GM12878 (cell line): ENCODE results near the gene TEX101. TPM values are rescaled to one million over a fixed set of nuclear protein-coding genes. Genes with fewer than 3 reads are reported as not detected.
A peak's percentile ranks its signal among the peaks of the same experiment; 100 is the strongest.

Experiments
- ATAC-seq: fragments of 200-7000 bp; cut with Tn5 transposase; 3 replicates; pipeline ENCODE4 v1.9.1; 2020; ENCODE audit warnings: mild to moderate bottlenecking, moderate library complexity
- BruUV-seq: library from RNA; stranded (reverse); fragments of 400-500 nt; replicated peaks from 2 replicates; lab custom pipeline; 2021; lab: Mats Ljungman, UMichigan
- CTCF ChIA-PET: fragments of 300-600 bp; sonication (Branson Sonifier 250); formaldehyde crosslinking; extraction: SDS; loops from one replicate; lab custom pipeline; 2021; ENCODE audit warnings: inconsistent platforms; lab: Yijun Ruan, JAX
- POLR2A ChIA-PET: fragments of 350-600 bp; formaldehyde crosslinking; extraction: SDS; loops from one replicate; lab custom pipeline; 2021; ENCODE audit warnings: inconsistent platforms; lab: Charles Lee
- RAD21 ChIA-PET: fragments of 300-600 bp; sonication (Branson Sonifier 250); formaldehyde crosslinking; loops from one replicate; lab custom pipeline; 2023; ENCODE audit warnings: antibody characterized with exemption; ENCODE audit not compliant: unreplicated experiment; lab: Charles Lee
- SMC1A ChIA-PET: fragments of 300-600 bp; sonication (Branson Sonifier 250); formaldehyde crosslinking; loops from one replicate; lab custom pipeline; 2023; ENCODE audit not compliant: unreplicated experiment, uncharacterized antibody; lab: Charles Lee
- DNase-seq: peaks from one replicate; pipeline ENCODE4 v3.0.0-alpha.2; 2011; ENCODE audit warnings: low read depth, low spot score
- FAIRE-seq: peaks from 3 replicates; lab custom pipeline; 2011; peaks lifted over from hg19 to GRCh38; lab: Jason Lieb, UNC
- H2AFZ ChIP-seq: 2 replicates; pipeline ENCODE4 v1.6.0; 2011; ENCODE audit warnings: low read depth, low read length, control low read depth; ENCODE audit not compliant: control insufficient read depth
- H3K27ac ChIP-seq: 2 replicates; pipeline ENCODE4 v1.5.1; 2011; ENCODE audit warnings: control low read depth; ENCODE audit not compliant: control insufficient read depth, insufficient read depth
- H3K27me3 ChIP-seq, 2 experiments: replicated peaks in 1 of 2; 2 replicates each; pipeline versions ENCODE4 v1.6.0 to v1.6.1; 2011; ENCODE audit warnings: low read length in 1 of 2; ENCODE audit not compliant: control insufficient read depth in 2 of 2, insufficient read depth in 2 of 2
- H3K36me3 ChIP-seq, 2 experiments: 2 replicates each; pipeline ENCODE4 v1.5.1; 2011; ENCODE audit warnings: low read length in 1 of 2; ENCODE audit not compliant: control insufficient read depth in 2 of 2, insufficient read depth in 2 of 2
- H3K4me1 ChIP-seq: 2 replicates; pipeline ENCODE4 v1.6.1; 2011; ENCODE audit warnings: mild to moderate bottlenecking, low read length, moderate library complexity, mixed read lengths; ENCODE audit not compliant: control insufficient read depth, insufficient read depth
- H3K4me2 ChIP-seq: 2 replicates; pipeline ENCODE4 v1.6.0; 2011; ENCODE audit warnings: control low read depth; ENCODE audit not compliant: control insufficient read depth, insufficient read depth
- H3K4me3 ChIP-seq: fragments of 200-600 bp; sonication (generic); 2 replicates; pipeline ENCODE4 v1.5.1; 2016
- H3K79me2 ChIP-seq: 2 replicates; pipeline ENCODE4 v1.6.0; 2011; ENCODE audit warnings: low read length; ENCODE audit not compliant: control insufficient read depth, insufficient read depth
- H3K9ac ChIP-seq: 2 replicates; pipeline ENCODE4 v1.8.0; 2011; ENCODE audit warnings: low read length, control low read depth, mixed read lengths; ENCODE audit not compliant: control insufficient read depth, insufficient read depth
- H3K9me3 ChIP-seq: replicated peaks from 3 replicates; pipeline ENCODE4 v1.5.1; 2011; ENCODE audit warnings: mild to moderate bottlenecking, low read length; ENCODE audit not compliant: control insufficient read depth, insufficient read depth
- H4K20me1 ChIP-seq: 2 replicates; pipeline ENCODE4 v1.6.0; 2011; ENCODE audit not compliant: control insufficient read depth, insufficient read depth
- EP300 ChIP-seq, 2 experiments: fragments of 150-350 bp in 1 of 2; IDR thresholded peaks; 2 replicates each; pipeline ENCODE4 v1.6.1; 2011 to 2012; ENCODE audit warnings: low read depth in 2 of 2, low read length in 2 of 2, borderline replicate concordance in 1 of 2, improper control_type of control experiment in 1 of 2, inconsistent platforms in 1 of 2; ENCODE audit not compliant: control insufficient read depth in 1 of 2
- IKZF1 ChIP-seq: fragments of 450-650 bp; conservative IDR thresholded peaks from 2 replicates; pipeline ENCODE4 v1.6.1; 2017; ENCODE audit warnings: antibody characterized with exemption, mild to moderate bottlenecking
- IKZF2 ChIP-seq, 2 experiments: fragments of 450-650 bp; IDR thresholded peaks; 2 replicates each; pipeline ENCODE4 v1.6.1; 2017; ENCODE audit warnings: mild to moderate bottlenecking in 2 of 2, moderate library complexity in 2 of 2
- MXI1 ChIP-seq: fragments of 150-350 bp; IDR thresholded peaks from 2 replicates; pipeline ENCODE4 v1.6.1; 2011; ENCODE audit warnings: low read depth, mild to moderate bottlenecking, inconsistent platforms, low read length, improper control_type of control experiment
- NR2C1 ChIP-seq: fragments of 450-650 bp; IDR thresholded peaks from 2 replicates; pipeline ENCODE4 v1.6.1; 2017; ENCODE audit warnings: antibody characterized with exemption, mild to moderate bottlenecking, moderate library complexity
- POLR2AphosphoS2 ChIP-seq: IDR thresholded peaks from 2 replicates; pipeline ENCODE4 v1.6.1; 2011; ENCODE audit warnings: low read depth, mild to moderate bottlenecking, low read length, improper control_type of control experiment, moderate library complexity
- SIX5 ChIP-seq: IDR thresholded peaks from 2 replicates; pipeline ENCODE4 v1.6.1; 2011; ENCODE audit warnings: mild to moderate bottlenecking, low read depth, low read length, moderate library complexity; ENCODE audit not compliant: severe bottlenecking
- SMAD1 ChIP-seq: fragments of 450-650 bp; IDR thresholded peaks from 2 replicates; pipeline ENCODE4 v1.6.1; 2018; ENCODE audit warnings: mild to moderate bottlenecking, low read depth; ENCODE audit not compliant: partially characterized antibody
- SP1 ChIP-seq: IDR thresholded peaks from one replicate; pipeline ENCODE4 v1.6.1; 2011; ENCODE audit warnings: low read depth, low read length
- SUPT20H ChIP-seq: IDR thresholded peaks from 2 replicates; pipeline ENCODE4 v1.6.1; 2011; ENCODE audit warnings: low read depth, mild to moderate bottlenecking, low read length, moderate library complexity, borderline replicate concordance; ENCODE audit not compliant: control insufficient read depth
- YBX1 ChIP-seq: fragments of 450-650 bp; IDR thresholded peaks from 2 replicates; pipeline ENCODE4 v1.6.1; 2016; ENCODE audit warnings: antibody characterized with exemption
- ZNF274 ChIP-seq: IDR thresholded peaks from one replicate; pipeline ENCODE4 v1.8.0; 2011; ENCODE audit not compliant: insufficient read length, insufficient read depth
- ZSCAN29 ChIP-seq: fragments of 450-650 bp; IDR thresholded peaks from 2 replicates; pipeline ENCODE4 v1.6.1; 2017; ENCODE audit warnings: mild to moderate bottlenecking, moderate library complexity
- ZZZ3 ChIP-seq: IDR thresholded peaks from 2 replicates; pipeline ENCODE4 v1.6.1; 2011; ENCODE audit warnings: low read depth; ENCODE audit not compliant: control insufficient read depth, insufficient read length
- WGBS: methylation state at CpG from one replicate; pipeline ENCODE4 v1.1.6; 2016; ENCODE audit warnings: low lambda C conversion rate; ENCODE audit not compliant: insufficient replicate concordance, insufficient coverage; ENCODE audit errors: missing lambda C conversion rate; 5-methylcytosine and 5-hydroxymethylcytosine counted together
- in situ Hi-C: fragments of 300-500 bp; cut with MboI; formaldehyde crosslinking; loops from 9 replicates; pipeline ENCODE4 v1.14.3; 2018; ENCODE audit warnings: mixed read lengths
- intact Hi-C: fragments of 100-400 bp; cut with micrococcal nuclease; formaldehyde crosslinking; loops from one replicate; pipeline ENCODE4 v1.14.2; 2022; ENCODE audit not compliant: unreplicated experiment
- polyA plus RNA-seq, 11 experiments: library from polyadenylated mRNA; depleted of rRNA in 4 of 11; unstranded in 6 of 11; stranded (reverse) in 5 of 11; fragments of >200 nt; fragmentation: Nextera tagmentation in 4 of 11; fragmentation: Illumina TruSeq in 1 of 11; extraction: Ambion mirVana in 4 of 11; extraction: Trizol in 1 of 11; gene quantifications; 1 replicate in 1 of 11; 2 replicates in 10 of 11; pipeline versions ENCODE4 v1.2.1 to v1.2.3, GENCODE V29; 2011 to 2016; ENCODE audit warnings: inconsistent platforms in 2 of 11, missing spikeins in 2 of 11, low read depth in 1 of 11
- total RNA-seq, 4 experiments: library from RNA; depleted of rRNA in 3 of 4; stranded (reverse); fragments of >200 nt in 3 of 4; fragmentation: Illumina TruSeq in 1 of 4; extraction: Trizol in 1 of 4; gene quantifications; 2 replicates each; pipeline versions ENCODE4 v1.2.1 to v1.2.3, GENCODE V29; 2013 to 2021
- TF ChIP-seq, protein P1 (sequence below): fragments of 450-650 bp; IDR thresholded peaks from 2 replicates; pipeline ENCODE4 v1.6.1; 2017; ENCODE audit warnings: antibody characterized with exemption, mild to moderate bottlenecking, moderate library complexity
- TF ChIP-seq, protein P2 (sequence below): IDR thresholded peaks from 2 replicates; pipeline ENCODE4 v1.6.1; 2012; ENCODE audit warnings: low read depth, low read length, improper control_type of control experiment
- TF ChIP-seq, protein P3 (sequence below): fragments of 450-650 bp; conservative IDR thresholded peaks from 2 replicates; pipeline ENCODE4 v1.6.1; 2017; ENCODE audit warnings: mild to moderate bottlenecking, moderate library complexity

Gene TEX101
- total and polyA plus RNA-seq, 10 of the 15 experiments (the other 5 are each of a cell fraction or from before 2014, with no cell fraction given), result not detected

DNA sequence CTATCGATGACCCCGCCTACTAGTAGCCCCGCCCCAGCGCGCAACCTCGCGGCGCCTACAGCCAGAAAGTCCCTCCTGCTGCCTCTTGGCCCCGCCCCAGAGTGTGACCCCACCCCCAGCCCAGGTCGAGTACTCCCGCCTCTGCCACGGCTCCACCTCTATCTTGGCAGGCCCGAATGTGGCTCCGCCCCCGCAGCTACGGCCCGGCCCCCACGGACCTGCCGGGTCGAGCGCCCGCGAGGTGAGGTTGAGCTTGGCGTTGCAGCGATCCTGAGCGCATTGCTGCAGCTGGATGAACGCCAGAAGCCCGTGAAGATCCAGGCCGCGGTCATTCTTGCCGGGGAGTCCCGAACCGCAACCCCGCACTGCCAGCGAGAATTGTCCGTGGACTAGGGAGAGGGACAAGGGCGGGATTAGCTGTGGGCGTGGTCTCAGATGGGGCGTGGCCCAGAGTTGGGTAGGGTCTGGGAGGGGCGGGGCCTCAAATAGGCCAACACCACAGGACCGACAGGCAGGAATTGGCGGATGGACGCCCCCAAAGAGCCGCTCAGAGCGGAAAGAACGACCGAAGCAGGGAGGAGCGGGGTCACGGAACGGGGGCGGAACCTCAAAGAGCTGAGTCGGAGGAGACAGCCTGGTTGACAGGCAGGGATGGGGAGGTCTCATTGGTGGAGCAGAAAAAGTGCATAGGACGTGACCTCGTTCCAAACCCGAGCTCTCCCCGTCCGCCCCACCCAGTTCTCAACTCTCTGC lies 48.9 kb downstream of the TEX101 start:
- intact Hi-C loops (loop anchor here (1.0 to 5.0 kb wide), 2 partner anchors 39 to 133 kb away; partner anchors contain the start of genes IRGQ, PHLDB3 and ZNF576), in situ Hi-C loops (no loop called here)
- BruUV-seq, result no TSS peak
- Histone ChIP-seq H3K79me2 (no peaks in the 10 kb centered on the region), H3K4me2 (peak overlapping the region; percentile 95), H4K20me1 (no peaks in the 10 kb centered on the region), H3K4me3 (peak overlapping the region; percentile 77), H3K27ac (no peak overlapping the region), H3K36me3 (no peaks in the 10 kb centered on the region), H3K9me3 (no peaks in the 10 kb centered on the region), H3K9ac (no peak overlapping the region; the same call in 1 of the 2 replicates), H2AFZ (peak overlapping the region; percentile 98), H3K27me3 (no peaks in the 10 kb centered on the region), H3K4me1 (peaks cover 8% of the 10 kb centered on the region; the same call in 1 of the 2 replicates)
- FAIRE-seq (peak; percentile 93), DNase-seq (peak; percentile 73), ATAC-seq (peak; percentile 97)
- whole genome bisulfite sequencing, result under 1% methylated on average over 51 of the region's 57 CpGs
- RAD21 ChIA-PET, result interaction anchor here (0.6 to 1.8 kb wide), 12 partner anchors 10 to 1382 kb away, joined by 3 to 8 read pairs (median 4); partner anchors contain the start of genes IRGQ, ZNF575 and ZNF576
- POLR2A ChIA-PET, result interaction anchor here (0.6 to 1.7 kb wide), 6 partner anchors 18 to 69 kb away, joined by 3 to 14 read pairs (median 3); partner anchors contain the start of gene ZNF575
- CTCF ChIA-PET, result interaction anchor here (0.6 to 3.9 kb wide), 9 partner anchors 9 to 63 kb away, joined by 3 to 31 read pairs (median 4); no protein-coding TSS in a partner anchor
- SMC1A ChIA-PET, result interaction anchor here (1.0 to 2.4 kb wide), 5 partner anchors 10 to 56 kb away, joined by 3 to 10 read pairs (median 3); no protein-coding TSS in a partner anchor
- TF ChIP-seq, protein P1, sequence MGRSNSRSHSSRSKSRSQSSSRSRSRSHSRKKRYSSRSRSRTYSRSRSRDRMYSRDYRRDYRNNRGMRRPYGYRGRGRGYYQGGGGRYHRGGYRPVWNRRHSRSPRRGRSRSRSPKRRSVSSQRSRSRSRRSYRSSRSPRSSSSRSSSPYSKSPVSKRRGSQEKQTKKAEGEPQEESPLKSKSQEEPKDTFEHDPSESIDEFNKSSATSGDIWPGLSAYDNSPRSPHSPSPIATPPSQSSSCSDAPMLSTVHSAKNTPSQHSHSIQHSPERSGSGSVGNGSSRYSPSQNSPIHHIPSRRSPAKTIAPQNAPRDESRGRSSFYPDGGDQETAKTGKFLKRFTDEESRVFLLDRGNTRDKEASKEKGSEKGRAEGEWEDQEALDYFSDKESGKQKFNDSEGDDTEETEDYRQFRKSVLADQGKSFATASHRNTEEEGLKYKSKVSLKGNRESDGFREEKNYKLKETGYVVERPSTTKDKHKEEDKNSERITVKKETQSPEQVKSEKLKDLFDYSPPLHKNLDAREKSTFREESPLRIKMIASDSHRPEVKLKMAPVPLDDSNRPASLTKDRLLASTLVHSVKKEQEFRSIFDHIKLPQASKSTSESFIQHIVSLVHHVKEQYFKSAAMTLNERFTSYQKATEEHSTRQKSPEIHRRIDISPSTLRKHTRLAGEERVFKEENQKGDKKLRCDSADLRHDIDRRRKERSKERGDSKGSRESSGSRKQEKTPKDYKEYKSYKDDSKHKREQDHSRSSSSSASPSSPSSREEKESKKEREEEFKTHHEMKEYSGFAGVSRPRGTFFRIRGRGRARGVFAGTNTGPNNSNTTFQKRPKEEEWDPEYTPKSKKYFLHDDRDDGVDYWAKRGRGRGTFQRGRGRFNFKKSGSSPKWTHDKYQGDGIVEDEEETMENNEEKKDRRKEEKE, result no peak
- TF ChIP-seq IKZF2 (IDR thresholded peaks at IDR 0.05) (peak in 1 of 2 experiments; percentile 24; a peak in 1 of 4 replicates), SP1 (no peak), IKZF1 (peak; percentile 64), SMAD1 (no peak), MXI1 (no peak), NR2C1 (no peak), ZZZ3 (no peak), POLR2AphosphoS2 (no peak), SIX5 (no peak), ZSCAN29 (no peak), ZNF274 (no peak), YBX1 (no peak), SUPT20H (no peak), EP300 (IDR thresholded peaks at IDR 0.05; ENCODE audit: borderline replicate concordance in 1 of 2, control insufficient read depth in 1 of 2, low read depth in 2 of 2, low read length in 2 of 2) (no peak)
- TF ChIP-seq, protein P2, sequence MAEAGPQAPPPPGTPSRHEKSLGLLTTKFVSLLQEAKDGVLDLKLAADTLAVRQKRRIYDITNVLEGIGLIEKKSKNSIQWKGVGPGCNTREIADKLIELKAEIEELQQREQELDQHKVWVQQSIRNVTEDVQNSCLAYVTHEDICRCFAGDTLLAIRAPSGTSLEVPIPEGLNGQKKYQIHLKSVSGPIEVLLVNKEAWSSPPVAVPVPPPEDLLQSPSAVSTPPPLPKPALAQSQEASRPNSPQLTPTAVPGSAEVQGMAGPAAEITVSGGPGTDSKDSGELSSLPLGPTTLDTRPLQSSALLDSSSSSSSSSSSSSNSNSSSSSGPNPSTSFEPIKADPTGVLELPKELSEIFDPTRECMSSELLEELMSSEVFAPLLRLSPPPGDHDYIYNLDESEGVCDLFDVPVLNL, result no peak
- TF ChIP-seq, protein P3, sequence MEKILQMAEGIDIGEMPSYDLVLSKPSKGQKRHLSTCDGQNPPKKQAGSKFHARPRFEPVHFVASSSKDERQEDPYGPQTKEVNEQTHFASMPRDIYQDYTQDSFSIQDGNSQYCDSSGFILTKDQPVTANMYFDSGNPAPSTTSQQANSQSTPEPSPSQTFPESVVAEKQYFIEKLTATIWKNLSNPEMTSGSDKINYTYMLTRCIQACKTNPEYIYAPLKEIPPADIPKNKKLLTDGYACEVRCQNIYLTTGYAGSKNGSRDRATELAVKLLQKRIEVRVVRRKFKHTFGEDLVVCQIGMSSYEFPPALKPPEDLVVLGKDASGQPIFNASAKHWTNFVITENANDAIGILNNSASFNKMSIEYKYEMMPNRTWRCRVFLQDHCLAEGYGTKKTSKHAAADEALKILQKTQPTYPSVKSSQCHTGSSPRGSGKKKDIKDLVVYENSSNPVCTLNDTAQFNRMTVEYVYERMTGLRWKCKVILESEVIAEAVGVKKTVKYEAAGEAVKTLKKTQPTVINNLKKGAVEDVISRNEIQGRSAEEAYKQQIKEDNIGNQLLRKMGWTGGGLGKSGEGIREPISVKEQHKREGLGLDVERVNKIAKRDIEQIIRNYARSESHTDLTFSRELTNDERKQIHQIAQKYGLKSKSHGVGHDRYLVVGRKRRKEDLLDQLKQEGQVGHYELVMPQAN, result no peak
